Measurements from ENCODE around the gene CNIH4.

DNA sequence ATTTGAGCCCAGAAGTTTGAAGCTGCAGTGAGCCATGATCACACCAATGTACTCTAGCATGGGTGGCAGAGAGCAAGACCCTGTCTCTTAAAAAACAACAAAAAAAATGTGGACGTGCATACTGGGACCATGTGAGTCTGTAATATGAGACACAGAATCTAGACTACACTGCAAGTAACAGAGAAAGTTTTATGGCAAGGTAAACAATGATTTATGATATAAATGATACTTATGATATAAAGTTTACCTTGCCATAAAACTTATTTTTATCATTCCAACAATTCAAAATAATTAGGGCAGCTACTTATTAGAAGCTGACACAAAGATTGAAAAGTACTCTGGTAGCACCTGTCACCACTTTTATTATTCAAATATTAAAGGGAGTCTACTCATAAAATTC lies 43.2 kb downstream of the CNIH4 start:
- TF ChIP-seq, protein P1, sequence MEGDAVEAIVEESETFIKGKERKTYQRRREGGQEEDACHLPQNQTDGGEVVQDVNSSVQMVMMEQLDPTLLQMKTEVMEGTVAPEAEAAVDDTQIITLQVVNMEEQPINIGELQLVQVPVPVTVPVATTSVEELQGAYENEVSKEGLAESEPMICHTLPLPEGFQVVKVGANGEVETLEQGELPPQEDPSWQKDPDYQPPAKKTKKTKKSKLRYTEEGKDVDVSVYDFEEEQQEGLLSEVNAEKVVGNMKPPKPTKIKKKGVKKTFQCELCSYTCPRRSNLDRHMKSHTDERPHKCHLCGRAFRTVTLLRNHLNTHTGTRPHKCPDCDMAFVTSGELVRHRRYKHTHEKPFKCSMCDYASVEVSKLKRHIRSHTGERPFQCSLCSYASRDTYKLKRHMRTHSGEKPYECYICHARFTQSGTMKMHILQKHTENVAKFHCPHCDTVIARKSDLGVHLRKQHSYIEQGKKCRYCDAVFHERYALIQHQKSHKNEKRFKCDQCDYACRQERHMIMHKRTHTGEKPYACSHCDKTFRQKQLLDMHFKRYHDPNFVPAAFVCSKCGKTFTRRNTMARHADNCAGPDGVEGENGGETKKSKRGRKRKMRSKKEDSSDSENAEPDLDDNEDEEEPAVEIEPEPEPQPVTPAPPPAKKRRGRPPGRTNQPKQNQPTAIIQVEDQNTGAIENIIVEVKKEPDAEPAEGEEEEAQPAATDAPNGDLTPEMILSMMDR (IDR thresholded peaks at IDR 0.05): no peak
- TF ChIP-seq EP300 (IDR thresholded peaks at IDR 0.05) (no peak), POLR2A (IDR thresholded peaks at IDR 0.05) (no peak)

Measured in ovary (tissue), 3 donors.